Keratinocyte (primary cell): ENCODE results near the gene CSH1.

Experiments
- EZH2 ChIP-seq: IDR thresholded peaks from one replicate; pipeline ENCODE4 v1.6.1; 2012; ENCODE audit warnings: inconsistent platforms, mild to moderate bottlenecking, low read length, moderate library complexity
- TF ChIP-seq, protein P1 (sequence below), 3 experiments: IDR thresholded peaks in 1 of 3; conservative IDR thresholded peaks in 1 of 3; optimal IDR thresholded peaks in 1 of 3; 2 replicates in 2 of 3; 3 replicates in 1 of 3; pipeline versions ENCODE3 to v1.5.1; 2011; ENCODE audit warnings: low read length in 3 of 3, mild to moderate bottlenecking in 3 of 3, moderate library complexity in 2 of 3, control low read depth in 1 of 3, inconsistent platforms in 1 of 3; ENCODE audit not compliant: insufficient read depth in 2 of 3; ENCODE audit errors: extremely low read depth in 1 of 3

DNA sequence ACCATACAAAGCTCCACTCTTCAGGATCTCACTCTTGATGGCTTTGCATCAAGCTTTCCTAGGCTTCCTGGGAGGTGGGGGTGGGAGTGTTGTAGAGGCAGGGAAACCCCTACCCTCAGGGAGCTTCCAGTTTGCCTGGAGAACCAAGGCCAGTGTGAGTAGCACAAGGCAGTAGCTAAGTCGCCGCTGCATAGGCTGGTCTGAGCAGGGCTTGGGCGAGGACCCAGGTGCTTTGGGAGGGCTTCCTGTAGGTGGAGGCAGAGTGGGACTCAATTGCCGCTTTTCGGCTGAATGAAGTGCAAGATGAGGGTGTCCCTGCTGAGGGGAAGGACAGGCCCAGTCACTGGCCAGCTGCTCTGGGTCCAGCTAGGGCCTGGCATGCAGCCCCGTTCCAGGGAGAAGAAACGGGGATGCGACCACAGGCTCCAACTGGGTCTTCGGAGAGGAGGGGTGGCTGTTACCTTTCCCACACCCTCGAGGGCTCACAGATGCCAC, 31.8 kb upstream of the CSH1 start:
- TF ChIP-seq, protein P1, sequence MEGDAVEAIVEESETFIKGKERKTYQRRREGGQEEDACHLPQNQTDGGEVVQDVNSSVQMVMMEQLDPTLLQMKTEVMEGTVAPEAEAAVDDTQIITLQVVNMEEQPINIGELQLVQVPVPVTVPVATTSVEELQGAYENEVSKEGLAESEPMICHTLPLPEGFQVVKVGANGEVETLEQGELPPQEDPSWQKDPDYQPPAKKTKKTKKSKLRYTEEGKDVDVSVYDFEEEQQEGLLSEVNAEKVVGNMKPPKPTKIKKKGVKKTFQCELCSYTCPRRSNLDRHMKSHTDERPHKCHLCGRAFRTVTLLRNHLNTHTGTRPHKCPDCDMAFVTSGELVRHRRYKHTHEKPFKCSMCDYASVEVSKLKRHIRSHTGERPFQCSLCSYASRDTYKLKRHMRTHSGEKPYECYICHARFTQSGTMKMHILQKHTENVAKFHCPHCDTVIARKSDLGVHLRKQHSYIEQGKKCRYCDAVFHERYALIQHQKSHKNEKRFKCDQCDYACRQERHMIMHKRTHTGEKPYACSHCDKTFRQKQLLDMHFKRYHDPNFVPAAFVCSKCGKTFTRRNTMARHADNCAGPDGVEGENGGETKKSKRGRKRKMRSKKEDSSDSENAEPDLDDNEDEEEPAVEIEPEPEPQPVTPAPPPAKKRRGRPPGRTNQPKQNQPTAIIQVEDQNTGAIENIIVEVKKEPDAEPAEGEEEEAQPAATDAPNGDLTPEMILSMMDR (optimal IDR thresholded peaks at IDR 0.05 in 1 of 3, IDR thresholded peaks at IDR 0.05 in 1 of 3, conservative IDR thresholded peaks at IDR 0.05 in 1 of 3; ENCODE audit: extremely low read depth in 1 of 3, insufficient read depth in 2 of 3, low read length in 3 of 3), result no peak
- no peak for TF ChIP-seq EZH2
